GM23338 (cell line): ENCODE measurements around the gene RNF152. TPM values are rescaled to one million over a fixed set of nuclear protein-coding genes. Genes with fewer than 3 reads are reported as not detected.

ENCODE experiments used
- ATAC-seq: fragments of 200-7000 bp; cut with Tn5 transposase; 3 replicates; pipeline ENCODE4 v1.9.1; 2020
- DNase-seq: peaks from one replicate; pipeline ENCODE4 v3.0.0-alpha.2; 2015; ENCODE audit warnings: low spot score
- H2AFZ ChIP-seq: fragments of 200-600 bp; sonication (generic); 2 replicates; pipeline ENCODE4 v1.8.0; 2016; ENCODE audit warnings: antibody characterized with exemption, mild to moderate bottlenecking, moderate library complexity
- H3F3A ChIP-seq: fragments of 200-600 bp; sonication (generic); replicated peaks from 2 replicates; pipeline ENCODE4 v1.8.0; 2017; ENCODE audit warnings: antibody characterized with exemption, mixed run types, low read depth
- H3K27ac ChIP-seq: fragments of 200-600 bp; sonication (generic); 2 replicates; pipeline ENCODE4 v1.6.1; 2016; ENCODE audit warnings: low read depth
- H3K27me3 ChIP-seq: fragments of 200-600 bp; sonication (generic); 2 replicates; pipeline ENCODE4 v1.8.0; 2016; ENCODE audit warnings: mild to moderate bottlenecking, mixed run types, moderate library complexity; ENCODE audit not compliant: insufficient read depth
- H3K36me3 ChIP-seq: fragments of 200-600 bp; sonication (generic); 2 replicates; pipeline ENCODE4 v1.8.0; 2016; ENCODE audit warnings: mild to moderate bottlenecking; ENCODE audit not compliant: insufficient read depth
- H3K4me1 ChIP-seq: fragments of 200-600 bp; sonication (generic); 2 replicates; pipeline ENCODE4 v1.8.0; 2016; ENCODE audit warnings: mild to moderate bottlenecking, moderate library complexity; ENCODE audit not compliant: insufficient read depth
- H3K4me2 ChIP-seq: fragments of 200-600 bp; sonication (generic); 2 replicates; pipeline ENCODE4 v1.7.1; 2017; ENCODE audit warnings: mixed run types
- H3K4me3 ChIP-seq: fragments of 200-600 bp; sonication (generic); 2 replicates; pipeline ENCODE4 v1.6.1; 2016; ENCODE audit warnings: mixed run types
- H3K79me2 ChIP-seq: fragments of 200-600 bp; sonication (generic); replicated peaks from 2 replicates; pipeline ENCODE4 v1.8.0; 2017; ENCODE audit warnings: mild to moderate bottlenecking; ENCODE audit not compliant: insufficient read depth
- H3K9me2 ChIP-seq: fragments of 200-600 bp; sonication (generic); 2 replicates; pipeline ENCODE4 v1.8.0; 2017; ENCODE audit not compliant: insufficient read depth
- H4K20me1 ChIP-seq: fragments of 200-600 bp; sonication (generic); replicated peaks from 2 replicates; pipeline ENCODE4 v1.8.0; 2017; ENCODE audit warnings: mild to moderate bottlenecking; ENCODE audit not compliant: insufficient read depth
- H3K27ac Mint-ChIP-seq: 2 replicates; pipeline ENCODE4 v1.8.0; 2020; ENCODE audit warnings: inconsistent platforms, mild to moderate bottlenecking, moderate library complexity, mixed read lengths
- H3K27me3 Mint-ChIP-seq: 3 replicates; pipeline ENCODE4 v1.8.0; 2022; ENCODE audit warnings: low read depth, mild to moderate bottlenecking, moderate library complexity, mixed read lengths, inconsistent platforms; ENCODE audit not compliant: insufficient read depth, poor library complexity
- H3K36me3 Mint-ChIP-seq: 3 replicates; pipeline ENCODE4 v1.8.0; 2021; ENCODE audit warnings: low read depth, mild to moderate bottlenecking, inconsistent platforms, moderate library complexity, mixed read lengths
- H3K4me1 Mint-ChIP-seq: 3 replicates; pipeline ENCODE4 v1.8.0; 2020; ENCODE audit warnings: mild to moderate bottlenecking, inconsistent platforms, mixed read lengths
- H3K4me3 Mint-ChIP-seq: 3 replicates; pipeline ENCODE4 v1.8.0; 2021; ENCODE audit warnings: moderate library complexity, mild to moderate bottlenecking, inconsistent platforms, mixed read lengths
- H3K9me3 Mint-ChIP-seq: 3 replicates; pipeline ENCODE4 v1.8.0; 2020; ENCODE audit warnings: moderate library complexity, mild to moderate bottlenecking, inconsistent platforms, mixed read lengths
- CTCF ChIP-seq, 2 experiments: fragments of 200-600 bp in 1 of 2; sonication (generic) in 1 of 2; conservative IDR thresholded peaks; 2 replicates each; pipeline versions ENCODE4 v1.5.1 to v1.6.1; 2016 to 2017; ENCODE audit warnings: antibody characterized with exemption in 2 of 2, low read depth in 2 of 2, mild to moderate bottlenecking in 2 of 2, moderate library complexity in 1 of 2
- EZH2 ChIP-seq: fragments of 200-600 bp; sonication (generic); IDR thresholded peaks from one replicate; pipeline ENCODE4 v1.8.0; 2017; ENCODE audit warnings: antibody characterized with exemption, mild to moderate bottlenecking, low read depth; ENCODE audit not compliant: unreplicated experiment
- JUNB ChIP-seq: IDR thresholded peaks from one replicate; pipeline ENCODE4 v1.6.1; 2016; ENCODE audit warnings: antibody characterized with exemption; ENCODE audit not compliant: unreplicated experiment
- NANOG ChIP-seq: IDR thresholded peaks from 2 replicates; pipeline ENCODE4 v1.6.1; 2016; ENCODE audit warnings: antibody characterized with exemption, borderline replicate concordance
- POLR2AphosphoS5 ChIP-seq: IDR thresholded peaks from 2 replicates; pipeline ENCODE4 v1.6.1; 2016; ENCODE audit warnings: antibody characterized with exemption, low read depth
- STAT1 ChIP-seq: IDR thresholded peaks from one replicate; pipeline ENCODE4 v1.6.1; 2016; ENCODE audit warnings: antibody characterized with exemption; ENCODE audit not compliant: unreplicated experiment
- ZNF114 ChIP-seq: fragments of 250-450 bp; sonication (Bioruptor Pico); IDR thresholded peaks from 2 replicates; pipeline ENCODE4 v1.5.0; 2020; ENCODE audit warnings: mild to moderate bottlenecking, moderate library complexity
- polyA plus RNA-seq: library from polyadenylated mRNA; unstranded; fragments of >200 nt; fragmentation: Nextera tagmentation; extraction: Ambion mirVana; gene quantifications from 2 replicates; pipeline ENCODE4 v1.2.1, GENCODE V29; 2016
- total RNA-seq: library from RNA; depleted of rRNA; stranded (reverse); fragments of >200 nt; shearing (Covaris generic); gene quantifications from 2 replicates; pipeline ENCODE4 v1.2.3, GENCODE V29; 2014
- TF ChIP-seq, protein P1 (sequence below): IDR thresholded peaks from one replicate; pipeline ENCODE4 v1.6.1; 2018; ENCODE audit warnings: antibody characterized with exemption; ENCODE audit not compliant: unreplicated experiment
- TF ChIP-seq, protein P2 (sequence below): fragments of 250-450 bp; sonication (Bioruptor Pico); IDR thresholded peaks from 2 replicates; pipeline ENCODE4 v1.5.0; 2020; ENCODE audit warnings: mild to moderate bottlenecking, moderate library complexity
- TF ChIP-seq, protein P3 (sequence below): IDR thresholded peaks from 2 replicates; pipeline ENCODE4 v1.6.1; 2016; ENCODE audit warnings: antibody characterized with exemption

The RNF152 gene
- total and polyA plus RNA-seq, 2 experiments from 2014 or later = 1.2 to 2.9 TPM

DNA sequence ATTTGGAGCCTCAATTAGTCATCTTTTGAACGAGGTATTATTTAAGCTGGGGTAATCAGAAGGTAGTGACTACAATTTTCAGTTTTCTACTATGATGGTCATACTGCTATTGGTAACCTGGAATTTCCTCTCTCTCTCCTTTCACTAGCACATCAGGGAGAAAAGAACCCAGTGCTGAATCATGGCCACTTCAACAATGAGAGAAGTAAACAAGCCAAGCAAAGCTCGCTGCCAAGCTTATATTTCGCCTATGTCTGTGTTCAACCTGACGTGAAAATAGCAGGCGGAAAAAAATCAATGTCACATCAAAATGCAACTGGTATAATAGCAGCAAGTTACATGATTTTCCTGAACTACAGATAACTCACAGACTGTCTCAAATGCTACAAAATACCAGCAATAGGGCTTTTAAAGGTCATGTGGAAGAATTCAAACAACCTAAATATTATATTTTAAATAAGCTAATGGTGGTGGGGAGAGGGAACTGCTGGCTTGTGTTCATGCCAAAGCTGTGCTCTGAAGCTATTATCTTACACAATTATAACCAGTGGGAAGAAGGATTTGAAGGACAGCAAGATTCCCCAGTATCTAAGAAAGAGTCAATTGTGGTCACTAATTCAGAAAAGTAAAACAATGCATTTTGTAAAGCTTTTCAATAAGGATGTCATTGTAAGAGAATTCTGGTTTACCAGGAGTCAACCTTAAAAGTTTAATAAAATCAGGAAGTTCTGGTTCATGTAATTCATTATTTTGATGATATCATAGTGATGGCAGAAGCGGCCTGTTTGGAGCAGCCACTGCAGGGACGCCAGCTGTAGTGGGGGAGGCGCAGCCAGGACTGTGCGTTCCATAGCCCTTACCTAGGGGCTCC is 38.0 kb downstream of the RNF152 start (continued):
- TF ChIP-seq, protein P1, sequence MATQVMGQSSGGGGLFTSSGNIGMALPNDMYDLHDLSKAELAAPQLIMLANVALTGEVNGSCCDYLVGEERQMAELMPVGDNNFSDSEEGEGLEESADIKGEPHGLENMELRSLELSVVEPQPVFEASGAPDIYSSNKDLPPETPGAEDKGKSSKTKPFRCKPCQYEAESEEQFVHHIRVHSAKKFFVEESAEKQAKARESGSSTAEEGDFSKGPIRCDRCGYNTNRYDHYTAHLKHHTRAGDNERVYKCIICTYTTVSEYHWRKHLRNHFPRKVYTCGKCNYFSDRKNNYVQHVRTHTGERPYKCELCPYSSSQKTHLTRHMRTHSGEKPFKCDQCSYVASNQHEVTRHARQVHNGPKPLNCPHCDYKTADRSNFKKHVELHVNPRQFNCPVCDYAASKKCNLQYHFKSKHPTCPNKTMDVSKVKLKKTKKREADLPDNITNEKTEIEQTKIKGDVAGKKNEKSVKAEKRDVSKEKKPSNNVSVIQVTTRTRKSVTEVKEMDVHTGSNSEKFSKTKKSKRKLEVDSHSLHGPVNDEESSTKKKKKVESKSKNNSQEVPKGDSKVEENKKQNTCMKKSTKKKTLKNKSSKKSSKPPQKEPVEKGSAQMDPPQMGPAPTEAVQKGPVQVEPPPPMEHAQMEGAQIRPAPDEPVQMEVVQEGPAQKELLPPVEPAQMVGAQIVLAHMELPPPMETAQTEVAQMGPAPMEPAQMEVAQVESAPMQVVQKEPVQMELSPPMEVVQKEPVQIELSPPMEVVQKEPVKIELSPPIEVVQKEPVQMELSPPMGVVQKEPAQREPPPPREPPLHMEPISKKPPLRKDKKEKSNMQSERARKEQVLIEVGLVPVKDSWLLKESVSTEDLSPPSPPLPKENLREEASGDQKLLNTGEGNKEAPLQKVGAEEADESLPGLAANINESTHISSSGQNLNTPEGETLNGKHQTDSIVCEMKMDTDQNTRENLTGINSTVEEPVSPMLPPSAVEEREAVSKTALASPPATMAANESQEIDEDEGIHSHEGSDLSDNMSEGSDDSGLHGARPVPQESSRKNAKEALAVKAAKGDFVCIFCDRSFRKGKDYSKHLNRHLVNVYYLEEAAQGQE = no peak

GRCh38 chr18:61853855-61854254 is 39.0 kb downstream of the RNF152 start:
- Mint-ChIP-seq H3K4me3 (no peak overlapping the region), H3K4me1 (peaks cover 9% of the 10 kb centered on the region), H3K36me3 (no peaks in the 10 kb centered on the region), H3K27ac (0 out of 2 replicates have a peak overlapping the region, but pooled peaks have one; percentile 29), H3K9me3 (no peaks in the 10 kb centered on the region), H3K27me3 (peaks cover 3% of the 10 kb centered on the region)
- Histone ChIP-seq H3K79me2 (no peaks in the 10 kb centered on the region), H3K36me3 (no peaks in the 10 kb centered on the region), H3K9me2 (0 out of 2 replicates have a peak, but pooled peaks cover 5% of the 10 kb centered on the region), H2AFZ (no peak overlapping the region), H3F3A (no peaks in the 10 kb centered on the region), H3K27ac (no peak overlapping the region), H3K4me3 (no peak overlapping the region), H3K4me2 (no peak overlapping the region), H3K4me1 (no peaks in the 10 kb centered on the region), H4K20me1 (no peaks in the 10 kb centered on the region), H3K27me3 (no peaks in the 10 kb centered on the region)
- DNase-seq (no peak), ATAC-seq (no peak)
- no peak for TF ChIP-seq JUNB
- no peak for TF ChIP-seq STAT1
- no peak for TF ChIP-seq ZNF114 (CRISPR knock-in tag)
- TF ChIP-seq, protein P2, sequence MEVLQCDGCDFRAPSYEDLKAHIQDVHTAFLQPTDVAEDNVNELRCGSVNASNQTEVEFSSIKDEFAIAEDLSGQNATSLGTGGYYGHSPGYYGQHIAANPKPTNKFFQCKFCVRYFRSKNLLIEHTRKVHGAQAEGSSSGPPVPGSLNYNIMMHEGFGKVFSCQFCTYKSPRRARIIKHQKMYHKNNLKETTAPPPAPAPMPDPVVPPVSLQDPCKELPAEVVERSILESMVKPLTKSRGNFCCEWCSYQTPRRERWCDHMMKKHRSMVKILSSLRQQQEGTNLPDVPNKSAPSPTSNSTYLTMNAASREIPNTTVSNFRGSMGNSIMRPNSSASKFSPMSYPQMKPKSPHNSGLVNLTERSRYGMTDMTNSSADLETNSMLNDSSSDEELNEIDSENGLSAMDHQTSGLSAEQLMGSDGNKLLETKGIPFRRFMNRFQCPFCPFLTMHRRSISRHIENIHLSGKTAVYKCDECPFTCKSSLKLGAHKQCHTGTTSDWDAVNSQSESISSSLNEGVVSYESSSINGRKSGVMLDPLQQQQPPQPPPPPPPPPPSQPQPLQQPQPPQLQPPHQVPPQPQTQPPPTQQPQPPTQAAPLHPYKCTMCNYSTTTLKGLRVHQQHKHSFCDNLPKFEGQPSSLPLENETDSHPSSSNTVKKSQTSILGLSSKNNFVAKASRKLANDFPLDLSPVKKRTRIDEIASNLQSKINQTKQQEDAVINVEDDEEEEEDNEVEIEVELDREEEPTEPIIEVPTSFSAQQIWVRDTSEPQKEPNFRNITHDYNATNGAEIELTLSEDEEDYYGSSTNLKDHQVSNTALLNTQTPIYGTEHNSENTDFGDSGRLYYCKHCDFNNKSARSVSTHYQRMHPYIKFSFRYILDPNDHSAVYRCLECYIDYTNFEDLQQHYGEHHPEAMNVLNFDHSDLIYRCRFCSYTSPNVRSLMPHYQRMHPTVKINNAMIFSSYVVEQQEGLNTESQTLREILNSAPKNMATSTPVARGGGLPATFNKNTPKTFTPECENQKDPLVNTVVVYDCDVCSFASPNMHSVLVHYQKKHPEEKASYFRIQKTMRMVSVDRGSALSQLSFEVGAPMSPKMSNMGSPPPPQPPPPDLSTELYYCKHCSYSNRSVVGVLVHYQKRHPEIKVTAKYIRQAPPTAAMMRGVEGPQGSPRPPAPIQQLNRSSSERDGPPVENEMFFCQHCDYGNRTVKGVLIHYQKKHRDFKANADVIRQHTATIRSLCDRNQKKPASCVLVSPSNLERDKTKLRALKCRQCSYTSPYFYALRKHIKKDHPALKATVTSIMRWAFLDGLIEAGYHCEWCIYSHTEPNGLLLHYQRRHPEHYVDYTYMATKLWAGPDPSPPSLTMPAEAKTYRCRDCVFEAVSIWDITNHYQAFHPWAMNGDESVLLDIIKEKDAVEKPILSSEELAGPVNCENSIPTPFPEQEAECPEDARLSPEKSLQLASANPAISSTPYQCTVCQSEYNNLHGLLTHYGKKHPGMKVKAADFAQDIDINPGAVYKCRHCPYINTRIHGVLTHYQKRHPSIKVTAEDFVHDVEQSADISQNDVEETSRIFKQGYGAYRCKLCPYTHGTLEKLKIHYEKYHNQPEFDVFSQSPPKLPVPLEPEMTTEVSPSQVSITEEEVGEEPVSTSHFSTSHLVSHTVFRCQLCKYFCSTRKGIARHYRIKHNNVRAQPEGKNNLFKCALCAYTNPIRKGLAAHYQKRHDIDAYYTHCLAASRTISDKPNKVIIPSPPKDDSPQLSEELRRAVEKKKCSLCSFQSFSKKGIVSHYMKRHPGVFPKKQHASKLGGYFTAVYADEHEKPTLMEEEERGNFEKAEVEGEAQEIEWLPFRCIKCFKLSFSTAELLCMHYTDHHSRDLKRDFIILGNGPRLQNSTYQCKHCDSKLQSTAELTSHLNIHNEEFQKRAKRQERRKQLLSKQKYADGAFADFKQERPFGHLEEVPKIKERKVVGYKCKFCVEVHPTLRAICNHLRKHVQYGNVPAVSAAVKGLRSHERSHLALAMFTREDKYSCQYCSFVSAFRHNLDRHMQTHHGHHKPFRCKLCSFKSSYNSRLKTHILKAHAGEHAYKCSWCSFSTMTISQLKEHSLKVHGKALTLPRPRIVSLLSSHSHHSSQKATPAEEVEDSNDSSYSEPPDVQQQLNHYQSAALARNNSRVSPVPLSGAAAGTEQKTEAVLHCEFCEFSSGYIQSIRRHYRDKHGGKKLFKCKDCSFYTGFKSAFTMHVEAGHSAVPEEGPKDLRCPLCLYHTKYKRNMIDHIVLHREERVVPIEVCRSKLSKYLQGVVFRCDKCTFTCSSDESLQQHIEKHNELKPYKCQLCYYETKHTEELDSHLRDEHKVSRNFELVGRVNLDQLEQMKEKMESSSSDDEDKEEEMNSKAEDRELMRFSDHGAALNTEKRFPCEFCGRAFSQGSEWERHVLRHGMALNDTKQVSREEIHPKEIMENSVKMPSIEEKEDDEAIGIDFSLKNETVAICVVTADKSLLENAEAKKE (CRISPR knock-in tag) = no peak
- no peak for TF ChIP-seq EZH2
- no peak for TF ChIP-seq POLR2AphosphoS5
- TF ChIP-seq CTCF (conservative IDR thresholded peaks at IDR 0.05; ENCODE audit: low read depth in 2 of 2) = no peak
- no peak for TF ChIP-seq NANOG
- TF ChIP-seq, protein P3, sequence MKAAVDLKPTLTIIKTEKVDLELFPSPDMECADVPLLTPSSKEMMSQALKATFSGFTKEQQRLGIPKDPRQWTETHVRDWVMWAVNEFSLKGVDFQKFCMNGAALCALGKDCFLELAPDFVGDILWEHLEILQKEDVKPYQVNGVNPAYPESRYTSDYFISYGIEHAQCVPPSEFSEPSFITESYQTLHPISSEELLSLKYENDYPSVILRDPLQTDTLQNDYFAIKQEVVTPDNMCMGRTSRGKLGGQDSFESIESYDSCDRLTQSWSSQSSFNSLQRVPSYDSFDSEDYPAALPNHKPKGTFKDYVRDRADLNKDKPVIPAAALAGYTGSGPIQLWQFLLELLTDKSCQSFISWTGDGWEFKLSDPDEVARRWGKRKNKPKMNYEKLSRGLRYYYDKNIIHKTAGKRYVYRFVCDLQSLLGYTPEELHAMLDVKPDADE = no peak
